Psoas muscle (tissue), 8 donors: ENCODE data around the gene WWOX. TPM values are rescaled to one million over a fixed set of nuclear protein-coding genes. Genes with fewer than 3 reads are reported as not detected.

Experiments
- ATAC-seq, 4 donors: fragments of 200-7000 bp; cut with Tn5 transposase; one replicate each; pipeline ENCODE4 v1.9.1; 2020; ENCODE audit warnings: moderate library complexity in 3 of 4, mild to moderate bottlenecking in 2 of 4
- DNase-seq, 2 donors: peaks; one replicate each; pipeline ENCODE4 v3.0.0-alpha.2; 2020
- H3K27ac ChIP-seq: fragments of 200-600 bp; one replicate; pipeline ENCODE4 v1.8.0; 2022
- H3K27me3 ChIP-seq, 3 donors: fragments of 200-600 bp in 1 of 3; one replicate each; pipeline versions ENCODE4 v1.6.1 to v1.8.0; 2013 to 2022; ENCODE audit warnings: low read length in 2 of 3, mild to moderate bottlenecking in 2 of 3, moderate library complexity in 1 of 3; ENCODE audit not compliant: insufficient read depth in 3 of 3
- H3K36me3 ChIP-seq, 2 donors: fragments of 200-600 bp in 1 of 2; one replicate each; pipeline versions ENCODE4 v1.6.1 to v1.8.0; 2013 to 2022; ENCODE audit warnings: low read depth in 1 of 2, mild to moderate bottlenecking in 1 of 2, moderate library complexity in 1 of 2; ENCODE audit not compliant: insufficient read depth in 1 of 2
- H3K4me1 ChIP-seq: fragments of 200-600 bp; one replicate; pipeline ENCODE4 v1.8.0; 2022
- H3K4me3 ChIP-seq: fragments of 200-600 bp; one replicate; pipeline ENCODE4 v1.8.0; 2022; ENCODE audit warnings: mild to moderate bottlenecking
- H3K9me3 ChIP-seq: fragments of 200-600 bp; one replicate; pipeline ENCODE4 v1.8.0; 2022
- CTCF ChIP-seq: fragments of 200-600 bp; IDR thresholded peaks from one replicate; pipeline ENCODE4 v1.8.0; 2022; ENCODE audit warnings: antibody characterized with exemption
- WGBS, 3 donors: extraction: QIAGEN DNeasy Blood & Tissue Kit; methylation state at CpG; one replicate each; pipeline versions ENCODE4 v1.1.6 to v1.1.7; 2013; 5-methylcytosine and 5-hydroxymethylcytosine counted together
- intact Hi-C, 2 donors: fragments of 100-400 bp; cut with DNase I; formaldehyde crosslinking; loops; one replicate each; pipeline versions ENCODE4 v1.11.0 to v1.14.2; 2022
- polyA plus RNA-seq, 3 donors: library from polyadenylated mRNA; stranded (reverse); fragments of 200-250 nt; gene quantifications; one replicate each; pipeline ENCODE4 v1.2.3, GENCODE V29; 2013
- total RNA-seq, 4 donors: library from RNA; stranded (reverse); fragmentation: NEBNext Ultra II Directional in 2 of 4; extraction: Animal tissue kit (Norgen Biotek cat#: 25700) in 2 of 4; gene quantifications; one replicate each; pipeline versions ENCODE4 v1.2.1 to v1.2.4, GENCODE V29; 2021 to 2023
- donor health status: healthy with polysubstance abuse.
- donor health status: DM: no; HTN: no; CAD: no; lungs with moderate emphysema.
- donor health status: Bipolar disorder and iron deficiency.
- donor health status: healthy.
- donor health status: DM: yes; HTN: yes; CAD: no.
- donor health status: DM: no; HTN: no; CAD: no.
- donor health status: DM: no; HTN: no; CAD: no.
- donor health status: DM: yes; HTN: yes; CAD: no.

WWOX gene
- total and polyA plus RNA-seq, 7 donors: 3.1 to 6.6 (median 5.0) TPM

GRCh38 chr16:78206623-78207223, 107.3 kb downstream of the WWOX start:
- WGBS, 3 donors: 91 to 92% (median 92%) methylated on average over 2 of the region's 2 CpGs
- Histone ChIP-seq H3K27ac (no peak overlapping the region), H3K27me3 (no peaks in the 10 kb centered on the region), H3K9me3 (no peaks in the 10 kb centered on the region), H3K4me3 (no peak overlapping the region), H3K4me1 (no peaks in the 10 kb centered on the region), H3K36me3 (no peaks in the 10 kb centered on the region)
- intact Hi-C loops: no loop called here
- DNase-seq: no peak
- no peak for ATAC-seq
- TF ChIP-seq CTCF: no peak

GRCh38 chr16:78209951-78210661, 110.7 kb downstream of the WWOX start:
- Histone ChIP-seq H3K4me3 (no peak overlapping the region), H3K27ac (no peak overlapping the region), H3K36me3 (no peaks in the 10 kb centered on the region), H3K9me3 (no peaks in the 10 kb centered on the region), H3K4me1 (no peaks in the 10 kb centered on the region), H3K27me3 (no peaks in the 10 kb centered on the region)
- DNase-seq (no peak), ATAC-seq (no peak)
- TF ChIP-seq CTCF: no peak
- intact Hi-C loops: no loop called here
- WGBS, 3 donors: 71 to 75% (median 74%) methylated on average over 10 of the region's 10 CpGs

GRCh38 chr16:78211020-78211599, 111.7 kb downstream of the WWOX start:
- Histone ChIP-seq H3K36me3 (no peaks in the 10 kb centered on the region), H3K27ac (no peak overlapping the region), H3K4me1 (no peaks in the 10 kb centered on the region), H3K27me3 (no peaks in the 10 kb centered on the region), H3K9me3 (no peaks in the 10 kb centered on the region), H3K4me3 (no peak overlapping the region)
- no peak for TF ChIP-seq CTCF
- ATAC-seq: no peak
- WGBS, 3 donors: 74 to 81% (median 80%) methylated on average over 7 of the region's 7 CpGs
- no peak for DNase-seq
- intact Hi-C loops: no loop called here

GRCh38 chr16:78211946-78212345, 112.5 kb downstream of the WWOX start:
- Histone ChIP-seq H3K36me3 (no peaks in the 10 kb centered on the region), H3K9me3 (no peaks in the 10 kb centered on the region), H3K4me1 (no peaks in the 10 kb centered on the region), H3K4me3 (no peak overlapping the region), H3K27me3 (no peaks in the 10 kb centered on the region), H3K27ac (no peak overlapping the region)
- WGBS, 3 donors: 86 to 93% (median 93%) methylated on average over 2 of the region's 2 CpGs
- TF ChIP-seq CTCF: no peak
- ATAC-seq: no peak
- intact Hi-C loops: no loop called here
- DNase-seq: no peak
